ENCODE results near the gene NETO2. TPM values are rescaled to one million over a fixed set of nuclear protein-coding genes. Genes with fewer than 3 reads are reported as not detected.

The NETO2 gene
- total and polyA plus RNA-seq, 9 of the 15 experiments (the other 6 are each of a cell fraction or from before 2014, with no cell fraction given), result 4.1 to 37.0 (median 22.2) TPM

DNA sequence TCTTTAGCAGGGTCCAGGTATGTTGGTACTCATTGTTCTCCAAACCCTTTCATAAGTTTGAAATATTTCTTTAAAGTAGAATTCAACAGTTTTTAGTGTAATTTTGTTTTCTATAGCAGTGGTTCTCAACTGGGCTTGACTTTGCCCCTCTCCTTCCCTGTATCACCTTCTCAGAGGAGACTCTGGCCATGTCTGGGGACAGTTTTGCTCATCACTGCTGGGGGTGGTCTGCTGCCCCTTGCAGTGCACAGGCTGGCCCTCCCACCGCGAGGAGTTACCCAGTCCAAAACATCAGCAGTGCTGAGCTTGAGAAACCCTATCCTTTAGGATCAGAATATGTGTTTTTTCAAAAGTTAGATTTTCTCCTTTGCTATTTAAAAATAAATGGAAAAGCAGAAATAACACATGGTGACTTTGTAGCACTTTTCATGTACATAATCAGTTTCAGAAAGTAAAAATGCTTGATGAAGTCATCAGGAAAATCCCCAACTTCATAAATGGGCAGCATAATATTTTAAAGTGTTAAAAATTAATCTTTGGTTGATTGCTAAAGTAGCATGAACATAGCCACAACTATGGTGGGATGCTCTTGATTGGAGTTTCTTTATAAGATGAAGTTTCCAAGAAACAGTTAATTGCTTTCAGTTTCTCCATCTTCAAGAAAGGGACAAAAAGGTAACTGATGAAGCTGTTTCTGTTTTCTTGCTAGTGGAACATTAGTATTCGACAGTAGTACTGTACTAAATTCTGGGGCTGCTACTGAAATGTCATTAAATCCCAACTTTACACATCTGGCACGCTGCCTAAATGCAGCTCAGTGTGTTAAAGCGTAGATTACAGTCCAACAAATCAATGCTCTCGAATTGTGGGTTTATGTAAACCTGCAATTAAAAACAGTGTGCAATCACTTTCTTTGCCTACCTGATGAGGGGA is 70.3 kb downstream of the NETO2 start:
- H3K9me1 ChIP-seq (ENCODE audit: control insufficient read depth, insufficient read depth, low read length), result no peaks in the 10 kb centered on the region
- no peaks in the 10 kb centered on the region for H3K79me2 ChIP-seq (ENCODE audit: control insufficient read depth, insufficient read depth, low read length)
- no peak overlapping the region for H3K27ac ChIP-seq (ENCODE audit: extremely low read depth, low read depth, low read length)
- no peak for TF ChIP-seq ZKSCAN1 (IDR thresholded peaks at IDR 0.05; ENCODE audit: low read depth, low read length)
- TF ChIP-seq POLR2A (conservative IDR thresholded peaks at IDR 0.05), result no peak
- TF ChIP-seq NFIC (IDR thresholded peaks at IDR 0.05), result peak; percentile 64
- TF ChIP-seq, protein P1, sequence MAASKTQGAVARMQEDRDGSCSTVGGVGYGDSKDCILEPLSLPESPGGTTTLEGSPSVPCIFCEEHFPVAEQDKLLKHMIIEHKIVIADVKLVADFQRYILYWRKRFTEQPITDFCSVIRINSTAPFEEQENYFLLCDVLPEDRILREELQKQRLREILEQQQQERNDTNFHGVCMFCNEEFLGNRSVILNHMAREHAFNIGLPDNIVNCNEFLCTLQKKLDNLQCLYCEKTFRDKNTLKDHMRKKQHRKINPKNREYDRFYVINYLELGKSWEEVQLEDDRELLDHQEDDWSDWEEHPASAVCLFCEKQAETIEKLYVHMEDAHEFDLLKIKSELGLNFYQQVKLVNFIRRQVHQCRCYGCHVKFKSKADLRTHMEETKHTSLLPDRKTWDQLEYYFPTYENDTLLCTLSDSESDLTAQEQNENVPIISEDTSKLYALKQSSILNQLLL (CRISPR knock-in tag; IDR thresholded peaks at IDR 0.05; ENCODE audit: borderline replicate concordance), result no peak
- no peak for TF ChIP-seq CBFA2T2 (conservative IDR thresholded peaks at IDR 0.05)
- TF ChIP-seq ZNF174 (CRISPR knock-in tag; IDR thresholded peaks at IDR 0.05), result no peak
- H3K9ac ChIP-seq (ENCODE audit: insufficient read depth in 1 of 2, low read depth in 2 of 2, low read length in 2 of 2), result no peak overlapping the region
- in situ Hi-C loops (cut with MboI) (no loop called here), intact Hi-C loops (cut with micrococcal nuclease) (no loop called here)
- H3K27me3 ChIP-seq (ENCODE audit: control insufficient read depth in 2 of 2, insufficient read depth in 2 of 2, low read length in 2 of 2), result peaks cover 28 to 30% of the 10 kb centered on the region in 2 experiments
- no peaks in the 10 kb centered on the region for H3K9me3 ChIP-seq (replicated peaks; ENCODE audit: control insufficient read depth, insufficient read depth, low read depth, low read length)
- no peaks in the 10 kb centered on the region for H3K36me3 ChIP-seq (ENCODE audit: control insufficient read depth, insufficient read depth, low read length)
- no peak for FAIRE-seq
- WGBS (ENCODE audit: insufficient coverage, low coverage, missing lambda C conversion rate), result 2% methylated on average over 6 of the region's 6 CpGs
- no peak overlapping the region for H2AFZ ChIP-seq (ENCODE audit: low read depth, low read length)
- no peak for ATAC-seq
- ChIA-PET POLR2A (interaction anchor here (0.8 to 1.1 kb wide), 2 partner anchors 13 to 40 kb away, joined by 3 to 4 read pairs; no protein-coding TSS in a partner anchor), CTCF (ENCODE audit: low intra/inter-chr PET ratio) (no interaction called here)
- no TSS peak for BruUV-seq (replicated peaks)
- no peak overlapping the region for H3K4me3 ChIP-seq
- H4K20me1 ChIP-seq (replicated peaks; ENCODE audit: control insufficient read depth, insufficient read depth, low read length), result no peaks in the 10 kb centered on the region
- DNase-seq (ENCODE audit: extremely low read depth in 1 of 4, low spot score in 3 of 4), result no peak
- no peaks in the 10 kb centered on the region for H3K4me1 ChIP-seq (replicated peaks in 1 of 2; ENCODE audit: control insufficient read depth in 2 of 2, insufficient read depth in 2 of 2, low read length in 2 of 2)
- H3K4me2 ChIP-seq (ENCODE audit: insufficient read depth, low read length), result no peak overlapping the region
